Activated T-cell treated with anti-CD3 and anti-CD28 coated beads, Interleukin-2, amount 50 U/mL, for 4 hours (primary cell): ENCODE measurements around the gene SERPIND1. TPM values are rescaled to one million over a fixed set of nuclear protein-coding genes. Genes with fewer than 3 reads are reported as not detected.
"Not testable (repeated sequence)": the region's sequence is repeated elsewhere in the genome, so short reads cannot be mapped to it uniquely, and the experiment has no call there.

Source experiments
- ATAC-seq, 2 donors: fragments of 200-7000 bp; cut with Tn5 transposase; one replicate each; pipeline ENCODE4 v1.10.0; 2021
- DNase-seq: peaks from one replicate; pipeline ENCODE4 v3.0.0-alpha.2; 2020
- H3K27me3 Mint-ChIP-seq: one replicate; pipeline ENCODE4 v1.8.0; 2021; ENCODE audit warnings: low read depth, mixed read lengths
- H3K36me3 Mint-ChIP-seq: one replicate; pipeline ENCODE4 v1.8.0; 2022; ENCODE audit warnings: mixed read lengths; ENCODE audit not compliant: insufficient read depth
- H3K4me1 Mint-ChIP-seq: one replicate; pipeline ENCODE4 v1.8.0; 2021; ENCODE audit warnings: low read depth, mixed read lengths
- H3K4me3 Mint-ChIP-seq: one replicate; pipeline ENCODE4 v1.8.0; 2021; ENCODE audit warnings: mild to moderate bottlenecking, moderate library complexity, mixed read lengths
- H3K9me3 Mint-ChIP-seq: one replicate; pipeline ENCODE4 v1.8.0; 2021; ENCODE audit warnings: mixed read lengths
- total RNA-seq, 3 donors: library from RNA; stranded (reverse); gene quantifications; one replicate each; pipeline ENCODE4 v1.2.1, GENCODE V29; 2021

The SERPIND1 gene
- total RNA-seq, 3 donors from 2014 or later = 0.15 TPM; not detected in 2

- ATAC-seq (no peak), DNase-seq (no peak)
- Mint-ChIP-seq H3K27me3 (no peaks in the 10 kb centered on the region), H3K4me1 (no peaks in the 10 kb centered on the region), H3K9me3 (no peaks in the 10 kb centered on the region), H3K4me3 (no peak overlapping the region), H3K36me3 (peaks cover 21% of the 10 kb centered on the region)
Observed at GRCh38 chr22:20756846-20757245, 17.1 kb upstream of the SERPIND1 start.

GRCh38 chr22:20758688-20759087 lies 15.2 kb upstream of the SERPIND1 start:
- H3K36me3 Mint-ChIP-seq = peaks cover 24% of the 10 kb centered on the region
- ATAC-seq = no peak
- DNase-seq = no peak
- H3K4me1 Mint-ChIP-seq = no peaks in the 10 kb centered on the region
- no peaks in the 10 kb centered on the region for H3K9me3 Mint-ChIP-seq
- no peaks in the 10 kb centered on the region for H3K27me3 Mint-ChIP-seq
- H3K4me3 Mint-ChIP-seq = no peak overlapping the region

GRCh38 chr22:20760084-20760483 lies 13.8 kb upstream of the SERPIND1 start:
- DNase-seq (no peak), ATAC-seq (no peak)
- Mint-ChIP-seq H3K36me3 (peaks cover 33% of the 10 kb centered on the region), H3K9me3 (no peaks in the 10 kb centered on the region), H3K4me3 (no peak overlapping the region), H3K4me1 (no peaks in the 10 kb centered on the region), H3K27me3 (no peaks in the 10 kb centered on the region)

- Mint-ChIP-seq H3K27me3 (no peaks in the 10 kb centered on the region), H3K4me3 (no peak overlapping the region), H3K9me3 (no peaks in the 10 kb centered on the region), H3K36me3 (peaks cover 40% of the 10 kb centered on the region), H3K4me1 (no peaks in the 10 kb centered on the region)
- no peak for DNase-seq
- no peak for ATAC-seq
Observed at GRCh38 chr22:20761536-20761935, 12.4 kb upstream of the SERPIND1 start.

- Mint-ChIP-seq H3K4me1 (no peaks in the 10 kb centered on the region), H3K4me3 (no peak overlapping the region), H3K27me3 (no peaks in the 10 kb centered on the region), H3K9me3 (no peaks in the 10 kb centered on the region), H3K36me3 (peaks cover 37% of the 10 kb centered on the region)
- ATAC-seq (no peak), DNase-seq (no peak)
Observed at GRCh38 chr22:20762233-20762796, 11.6 kb upstream of the SERPIND1 start.

- DNase-seq (no peak), ATAC-seq (no peak)
- Mint-ChIP-seq H3K4me3 (no peak overlapping the region), H3K4me1 (peaks cover 4% of the 10 kb centered on the region), H3K9me3 (no peaks in the 10 kb centered on the region), H3K27me3 (no peaks in the 10 kb centered on the region), H3K36me3 (peaks cover 36% of the 10 kb centered on the region)
Observed at GRCh38 chr22:20763630-20764470, 10.1 kb upstream of the SERPIND1 start.

GRCh38 chr22:20764471-20764720 lies 9.5 kb upstream of the SERPIND1 start:
- Mint-ChIP-seq H3K4me1 (peaks cover 8% of the 10 kb centered on the region), H3K36me3 (peaks cover 36% of the 10 kb centered on the region), H3K9me3 (no peaks in the 10 kb centered on the region), H3K27me3 (no peaks in the 10 kb centered on the region), H3K4me3 (no peak overlapping the region)
- DNase-seq (no peak), ATAC-seq (no peak)

GRCh38 chr22:20764729-20765128 lies 9.2 kb upstream of the SERPIND1 start:
- H3K36me3 Mint-ChIP-seq = peaks cover 37% of the 10 kb centered on the region

GRCh38 chr22:20765938-20766337 lies 8.0 kb upstream of the SERPIND1 start:
- Mint-ChIP-seq H3K4me1 (peaks cover 8% of the 10 kb centered on the region), H3K4me3 (no peak overlapping the region), H3K36me3 (peaks cover 35% of the 10 kb centered on the region), H3K27me3 (no peaks in the 10 kb centered on the region), H3K9me3 (no peaks in the 10 kb centered on the region)
- DNase-seq (no peak), ATAC-seq (no peak)

More at GRCh38 chr22:20764729-20765128, 9.2 kb upstream of the SERPIND1 start:
- Mint-ChIP-seq H3K4me3 (no peak overlapping the region), H3K9me3 (no peaks in the 10 kb centered on the region), H3K27me3 (no peaks in the 10 kb centered on the region), H3K4me1 (peaks cover 8% of the 10 kb centered on the region)
- ATAC-seq = no peak
- DNase-seq = no peak

GRCh38 chr22:20766530-20766929 lies 7.4 kb upstream of the SERPIND1 start:
- Mint-ChIP-seq H3K36me3 (peaks cover 34% of the 10 kb centered on the region), H3K4me3 (no peak overlapping the region), H3K9me3 (no peaks in the 10 kb centered on the region), H3K4me1 (peaks cover 8% of the 10 kb centered on the region), H3K27me3 (no peaks in the 10 kb centered on the region)
- DNase-seq = no peak
- ATAC-seq = no peak

- not testable (repeated sequence) for DNase-seq, H3K4me1 Mint-ChIP-seq, H3K4me3 Mint-ChIP-seq, ATAC-seq, H3K27me3 Mint-ChIP-seq, H3K9me3 Mint-ChIP-seq
- H3K36me3 Mint-ChIP-seq = peaks cover 22% of the 10 kb centered on the region
Observed at GRCh38 chr22:20769496-20769826, 4.5 kb upstream of the SERPIND1 start.

GRCh38 chr22:20771918-20772625 lies 1.8 kb upstream of the SERPIND1 start:
- H3K9me3 Mint-ChIP-seq = no peaks in the 10 kb centered on the region
- no peaks in the 10 kb centered on the region for H3K27me3 Mint-ChIP-seq
- DNase-seq = no peak
- no peak overlapping the region for H3K4me3 Mint-ChIP-seq
- ATAC-seq = no peak
- H3K4me1 Mint-ChIP-seq = peaks cover 8% of the 10 kb centered on the region
- peaks cover 9% of the 10 kb centered on the region for H3K36me3 Mint-ChIP-seq

- no peak for ATAC-seq
- DNase-seq = no peak
- H3K4me3 Mint-ChIP-seq = no peak overlapping the region
- no peaks in the 10 kb centered on the region for H3K4me1 Mint-ChIP-seq
- no peaks in the 10 kb centered on the region for H3K9me3 Mint-ChIP-seq
- H3K36me3 Mint-ChIP-seq = peaks cover 18% of the 10 kb centered on the region
- no peaks in the 10 kb centered on the region for H3K27me3 Mint-ChIP-seq
Observed at GRCh38 chr22:20774882-20775281, 969 bp downstream of the SERPIND1 start.

- Mint-ChIP-seq H3K27me3 (no peaks in the 10 kb centered on the region), H3K36me3 (peaks cover 21% of the 10 kb centered on the region), H3K4me3 (no peak overlapping the region), H3K4me1 (no peaks in the 10 kb centered on the region), H3K9me3 (no peaks in the 10 kb centered on the region)
- DNase-seq (no peak), ATAC-seq (no peak)
Observed at GRCh38 chr22:20775342-20775895, 1.5 kb downstream of the SERPIND1 start.
